Activated CD8-positive, alpha-beta T cell treated with anti-CD3 and anti-CD28 coated beads for 36 hours (primary cell): ENCODE data around the gene IRAK1BP1. TPM values are rescaled to one million over a fixed set of nuclear protein-coding genes. Genes with fewer than 3 reads are reported as not detected.

ENCODE experiments used
- ATAC-seq: fragments of 200-7000 bp; cut with Tn5 transposase; one replicate; pipeline ENCODE4 v1.10.0; 2021; ENCODE audit warnings: mild to moderate bottlenecking, moderate library complexity
- CTCF ChIA-PET: fragments of 350-600 bp; sonication (Branson Sonifier 250); formaldehyde crosslinking; loops from one replicate; lab custom pipeline; 2021; ENCODE audit warnings: antibody characterized with exemption; lab: Charles Lee
- POLR2A ChIA-PET: fragments of 350-600 bp; sonication (Branson Sonifier 250); formaldehyde crosslinking; loops from one replicate; lab custom pipeline; 2021; ENCODE audit warnings: antibody characterized with exemption; lab: Charles Lee
- DNase-seq: peaks from one replicate; pipeline ENCODE4 v3.0.0-alpha.2; 2020
- H3K27ac Mint-ChIP-seq: one replicate; pipeline ENCODE4 v1.8.0; 2021; ENCODE audit warnings: mild to moderate bottlenecking, mixed read lengths
- H3K27me3 Mint-ChIP-seq: one replicate; pipeline ENCODE4 v1.8.0; 2021; ENCODE audit warnings: mixed read lengths
- H3K36me3 Mint-ChIP-seq: one replicate; pipeline ENCODE4 v1.8.0; 2021; ENCODE audit warnings: low read depth, mixed read lengths
- H3K4me1 Mint-ChIP-seq: one replicate; pipeline ENCODE4 v1.8.0; 2021; ENCODE audit warnings: low read depth, mixed read lengths
- H3K4me3 Mint-ChIP-seq: one replicate; pipeline ENCODE4 v1.8.0; 2021; ENCODE audit warnings: mild to moderate bottlenecking, moderate library complexity, mixed read lengths
- H3K9me3 Mint-ChIP-seq: one replicate; pipeline ENCODE4 v1.8.0; 2021; ENCODE audit warnings: mixed read lengths
- intact Hi-C: fragments of 100-400 bp; cut with micrococcal nuclease; formaldehyde crosslinking; loops from one replicate; pipeline ENCODE4 v1.10.0; 2022
- total RNA-seq, 2 experiments: library from RNA; stranded (reverse); gene quantifications; one replicate each; pipeline ENCODE4 v1.2.3, GENCODE V29; 2021
- TF ChIP-seq, protein P1 (sequence below): fragments of 200-600 bp; IDR thresholded peaks from one replicate; pipeline ENCODE4 v1.8.0; 2022; ENCODE audit warnings: antibody characterized with exemption, mild to moderate bottlenecking

The IRAK1BP1 gene, protein sequence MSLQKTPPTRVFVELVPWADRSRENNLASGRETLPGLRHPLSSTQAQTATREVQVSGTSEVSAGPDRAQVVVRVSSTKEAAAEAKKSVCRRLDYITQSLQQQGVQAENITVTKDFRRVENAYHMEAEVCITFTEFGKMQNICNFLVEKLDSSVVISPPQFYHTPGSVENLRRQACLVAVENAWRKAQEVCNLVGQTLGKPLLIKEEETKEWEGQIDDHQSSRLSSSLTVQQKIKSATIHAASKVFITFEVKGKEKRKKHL
- 1 to 10 TPM; 2.3 to 2.6 TPM for total RNA-seq

- TF ChIP-seq, protein P1, sequence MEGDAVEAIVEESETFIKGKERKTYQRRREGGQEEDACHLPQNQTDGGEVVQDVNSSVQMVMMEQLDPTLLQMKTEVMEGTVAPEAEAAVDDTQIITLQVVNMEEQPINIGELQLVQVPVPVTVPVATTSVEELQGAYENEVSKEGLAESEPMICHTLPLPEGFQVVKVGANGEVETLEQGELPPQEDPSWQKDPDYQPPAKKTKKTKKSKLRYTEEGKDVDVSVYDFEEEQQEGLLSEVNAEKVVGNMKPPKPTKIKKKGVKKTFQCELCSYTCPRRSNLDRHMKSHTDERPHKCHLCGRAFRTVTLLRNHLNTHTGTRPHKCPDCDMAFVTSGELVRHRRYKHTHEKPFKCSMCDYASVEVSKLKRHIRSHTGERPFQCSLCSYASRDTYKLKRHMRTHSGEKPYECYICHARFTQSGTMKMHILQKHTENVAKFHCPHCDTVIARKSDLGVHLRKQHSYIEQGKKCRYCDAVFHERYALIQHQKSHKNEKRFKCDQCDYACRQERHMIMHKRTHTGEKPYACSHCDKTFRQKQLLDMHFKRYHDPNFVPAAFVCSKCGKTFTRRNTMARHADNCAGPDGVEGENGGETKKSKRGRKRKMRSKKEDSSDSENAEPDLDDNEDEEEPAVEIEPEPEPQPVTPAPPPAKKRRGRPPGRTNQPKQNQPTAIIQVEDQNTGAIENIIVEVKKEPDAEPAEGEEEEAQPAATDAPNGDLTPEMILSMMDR, result peak; percentile 26
- POLR2A ChIA-PET, result interaction anchor here (1.9 kb wide), 1 partner anchor 211 kb away, joined by 7 read pairs; the partner anchor contains the start of gene PHIP
- intact Hi-C loops, result loop anchor here (2.0 kb wide), 1 partner anchor 209 kb away; no protein-coding TSS in a partner anchor
- Mint-ChIP-seq H3K36me3 (peaks cover 9% of the 10 kb centered on the region), H3K27ac (peak within 1 kb of the TSS; percentile 90), H3K4me1 (peaks cover 14% of the 10 kb centered on the region), H3K27me3 (no peaks in the 10 kb centered on the region), H3K4me3 (peak within 1 kb of the TSS; percentile 97), H3K9me3 (no peaks in the 10 kb centered on the region)
- DNase-seq (peak; percentile 93), ATAC-seq (peak; percentile 97)
- CTCF ChIA-PET, result interaction anchor here (0.7 kb wide), 1 partner anchor 368 kb away, joined by 3 read pairs; no protein-coding TSS in a partner anchor
These were observed at the start of gene IRAK1BP1 for GRCh38 chr6:78867370-78868040. Gene IRAK1BP1, plus strand, starts transcription at chr6:78867551. Its CDS starts 26 bp downstream, at chr6:78867577.

DNA sequence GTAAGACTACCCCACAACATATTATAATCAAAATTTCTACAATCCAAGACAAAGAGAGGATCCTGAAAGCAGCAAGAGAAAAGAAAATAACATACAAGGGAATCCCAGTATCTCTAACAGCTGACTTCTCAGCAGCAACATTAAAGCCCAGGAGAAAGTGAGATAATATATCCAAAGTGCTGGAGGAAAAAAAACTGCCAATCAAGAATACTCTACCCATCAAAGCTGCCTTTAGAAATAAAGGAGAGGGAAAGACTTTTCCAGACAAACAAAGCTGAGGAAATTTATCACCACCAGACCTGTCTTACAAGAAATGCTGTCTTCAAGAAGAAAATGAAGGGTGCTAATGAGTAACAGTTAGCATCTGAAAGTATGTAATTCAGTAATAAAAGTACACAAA lies 43.3 kb upstream of the IRAK1BP1 start:
- DNase-seq (no peak), ATAC-seq (no peak)
- peaks cover 5% of the 10 kb centered on the region for H3K27me3 Mint-ChIP-seq
- no peak overlapping the region for H3K27ac Mint-ChIP-seq
- H3K9me3 Mint-ChIP-seq, result no peaks in the 10 kb centered on the region
- H3K4me3 Mint-ChIP-seq, result no peak overlapping the region
- no peaks in the 10 kb centered on the region for H3K4me1 Mint-ChIP-seq
- CTCF ChIA-PET, result no interaction called here
- intact Hi-C loops, result no loop called here
- no peaks in the 10 kb centered on the region for H3K36me3 Mint-ChIP-seq
- TF ChIP-seq, protein P1, result no peak
- POLR2A ChIA-PET, result no interaction called here

GRCh38 chr6:78829407-78829806 lies 37.9 kb upstream of the IRAK1BP1 start:
- H3K4me1 Mint-ChIP-seq, result no peaks in the 10 kb centered on the region
- TF ChIP-seq, protein P1, result no peak
- H3K9me3 Mint-ChIP-seq, result no peaks in the 10 kb centered on the region
- peaks cover 10% of the 10 kb centered on the region for H3K27me3 Mint-ChIP-seq
- POLR2A ChIA-PET, result no interaction called here
- ATAC-seq (no peak), DNase-seq (no peak)
- no peaks in the 10 kb centered on the region for H3K36me3 Mint-ChIP-seq
- H3K4me3 Mint-ChIP-seq, result no peak overlapping the region
- H3K27ac Mint-ChIP-seq, result no peak overlapping the region
- CTCF ChIA-PET, result no interaction called here
- intact Hi-C loops, result no loop called here

DNA sequence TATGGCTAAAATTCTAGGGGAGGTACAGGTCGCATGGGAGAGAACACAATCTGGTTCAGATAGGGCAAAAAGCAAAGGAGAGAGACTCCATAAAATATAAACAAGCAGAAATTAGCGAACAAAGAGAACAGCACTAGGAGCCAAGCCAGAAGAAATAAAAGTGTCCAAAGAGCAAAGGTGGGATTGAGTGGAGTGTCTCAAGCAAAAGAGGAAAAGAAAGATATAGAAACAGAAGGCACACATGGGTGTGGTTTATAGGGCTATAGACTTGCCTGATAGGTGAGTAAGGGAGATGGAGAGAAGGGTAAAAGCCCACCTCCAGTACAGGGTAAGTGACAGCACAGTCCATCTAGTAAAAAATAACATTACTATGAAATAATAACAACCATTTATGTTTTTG lies 36.5 kb upstream of the IRAK1BP1 start:
- Mint-ChIP-seq H3K27me3 (peaks cover 11% of the 10 kb centered on the region), H3K36me3 (no peaks in the 10 kb centered on the region), H3K4me3 (no peak overlapping the region), H3K9me3 (no peaks in the 10 kb centered on the region), H3K27ac (no peak overlapping the region), H3K4me1 (no peaks in the 10 kb centered on the region)
- DNase-seq (no peak), ATAC-seq (no peak)
- TF ChIP-seq, protein P1, result no peak
- intact Hi-C loops, result no loop called here
- CTCF ChIA-PET, result interaction anchor here (0.9 kb wide), 1 partner anchor 10 kb away, joined by 3 read pairs; no protein-coding TSS in a partner anchor
- POLR2A ChIA-PET, result no interaction called here

DNA sequence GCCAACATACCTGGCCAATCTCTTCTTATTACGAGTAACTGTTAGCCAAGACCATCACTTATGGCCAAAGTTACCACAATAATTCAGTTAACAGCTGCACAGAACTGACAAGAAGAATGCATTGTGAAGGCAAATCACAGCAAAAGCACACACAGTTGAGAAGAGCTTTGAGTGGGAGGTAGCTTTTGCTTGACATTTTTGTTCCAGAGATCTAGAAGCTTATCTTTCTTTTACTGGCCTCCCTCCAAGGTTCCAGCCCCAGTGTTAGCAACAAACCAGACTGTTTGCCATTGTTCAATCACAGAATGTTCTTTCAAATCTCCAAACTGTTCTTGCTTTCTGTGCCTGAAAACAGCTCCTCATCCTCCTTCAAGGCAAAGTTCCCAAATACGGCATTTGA lies 35.9 kb upstream of the IRAK1BP1 start:
- Mint-ChIP-seq H3K4me3 (no peak overlapping the region), H3K27ac (no peak overlapping the region), H3K4me1 (no peaks in the 10 kb centered on the region), H3K36me3 (no peaks in the 10 kb centered on the region), H3K27me3 (peaks cover 11% of the 10 kb centered on the region), H3K9me3 (no peaks in the 10 kb centered on the region)
- intact Hi-C loops, result no loop called here
- ChIA-PET CTCF (interaction anchor here (0.9 kb wide), 1 partner anchor 10 kb away, joined by 3 read pairs; no protein-coding TSS in a partner anchor), POLR2A (no interaction called here)
- TF ChIP-seq, protein P1, result no peak
- ATAC-seq, result no peak
- DNase-seq, result no peak
